Retinal pigment epithelial cell (primary cell): ENCODE results near the gene DUSP16.

ENCODE experiments used
- DNase-seq: peaks from one replicate; pipeline ENCODE4 v3.0.0-alpha.2; 2010; ENCODE audit warnings: low read depth
- H3K4me3 ChIP-seq: 2 replicates; pipeline ENCODE4 v1.5.1; 2011; ENCODE audit warnings: mild to moderate bottlenecking, low read length, control low read depth, moderate library complexity
- TF ChIP-seq, protein P1 (sequence below): conservative IDR thresholded peaks from 2 replicates; pipeline ENCODE4 v1.5.1; 2011; ENCODE audit warnings: low read depth, low read length, control low read depth, inconsistent platforms

Gene DUSP16

DNA sequence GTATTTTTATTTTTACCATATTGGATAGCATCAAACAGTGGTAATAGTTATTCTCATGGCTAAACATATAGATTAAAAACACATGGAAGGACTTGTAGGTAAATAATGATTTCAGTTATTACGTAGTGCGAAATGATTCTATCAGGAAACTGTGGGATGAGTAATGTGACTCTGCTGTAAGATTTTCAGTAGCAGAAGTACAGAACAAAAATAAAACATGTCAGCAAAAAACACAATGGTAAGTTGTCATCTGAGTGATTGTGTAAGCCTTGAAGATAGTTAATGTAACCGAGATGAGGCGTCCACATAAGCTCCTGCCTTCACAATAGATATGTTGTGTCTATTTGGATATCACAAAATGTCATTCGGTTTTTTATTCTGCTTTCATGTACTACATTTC, 106.0 kb downstream of the DUSP16 start:
- DNase-seq = no peak
- H3K4me3 ChIP-seq = no peak overlapping the region
- TF ChIP-seq, protein P1, sequence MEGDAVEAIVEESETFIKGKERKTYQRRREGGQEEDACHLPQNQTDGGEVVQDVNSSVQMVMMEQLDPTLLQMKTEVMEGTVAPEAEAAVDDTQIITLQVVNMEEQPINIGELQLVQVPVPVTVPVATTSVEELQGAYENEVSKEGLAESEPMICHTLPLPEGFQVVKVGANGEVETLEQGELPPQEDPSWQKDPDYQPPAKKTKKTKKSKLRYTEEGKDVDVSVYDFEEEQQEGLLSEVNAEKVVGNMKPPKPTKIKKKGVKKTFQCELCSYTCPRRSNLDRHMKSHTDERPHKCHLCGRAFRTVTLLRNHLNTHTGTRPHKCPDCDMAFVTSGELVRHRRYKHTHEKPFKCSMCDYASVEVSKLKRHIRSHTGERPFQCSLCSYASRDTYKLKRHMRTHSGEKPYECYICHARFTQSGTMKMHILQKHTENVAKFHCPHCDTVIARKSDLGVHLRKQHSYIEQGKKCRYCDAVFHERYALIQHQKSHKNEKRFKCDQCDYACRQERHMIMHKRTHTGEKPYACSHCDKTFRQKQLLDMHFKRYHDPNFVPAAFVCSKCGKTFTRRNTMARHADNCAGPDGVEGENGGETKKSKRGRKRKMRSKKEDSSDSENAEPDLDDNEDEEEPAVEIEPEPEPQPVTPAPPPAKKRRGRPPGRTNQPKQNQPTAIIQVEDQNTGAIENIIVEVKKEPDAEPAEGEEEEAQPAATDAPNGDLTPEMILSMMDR = no peak

DNA sequence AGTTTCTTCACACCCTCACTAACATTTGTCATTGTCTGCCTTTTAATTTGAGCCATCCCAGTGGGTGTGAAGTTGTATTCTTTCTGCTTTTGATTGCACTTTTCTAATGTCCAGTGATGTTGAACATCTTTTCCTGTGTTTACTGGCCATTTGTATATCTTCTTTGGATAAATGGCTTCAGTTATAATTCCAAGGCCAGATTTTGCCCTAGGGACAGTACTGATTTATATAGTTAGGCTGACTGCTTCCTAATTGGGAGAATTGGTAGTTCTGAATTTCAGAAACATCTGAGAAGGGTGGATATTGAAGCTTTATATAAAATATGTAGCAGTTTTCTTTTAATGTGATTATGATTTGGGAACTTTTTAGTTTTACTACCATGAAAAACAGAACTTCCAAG, 108.3 kb downstream of the DUSP16 start:
- no peak overlapping the region for H3K4me3 ChIP-seq
- TF ChIP-seq, protein P1 = no peak
- no peak for DNase-seq

GRCh38 chr12:12453635-12454034, 109.0 kb downstream of the DUSP16 start:
- TF ChIP-seq, protein P1 = no peak
- DNase-seq = no peak
- H3K4me3 ChIP-seq = no peak overlapping the region

DNA sequence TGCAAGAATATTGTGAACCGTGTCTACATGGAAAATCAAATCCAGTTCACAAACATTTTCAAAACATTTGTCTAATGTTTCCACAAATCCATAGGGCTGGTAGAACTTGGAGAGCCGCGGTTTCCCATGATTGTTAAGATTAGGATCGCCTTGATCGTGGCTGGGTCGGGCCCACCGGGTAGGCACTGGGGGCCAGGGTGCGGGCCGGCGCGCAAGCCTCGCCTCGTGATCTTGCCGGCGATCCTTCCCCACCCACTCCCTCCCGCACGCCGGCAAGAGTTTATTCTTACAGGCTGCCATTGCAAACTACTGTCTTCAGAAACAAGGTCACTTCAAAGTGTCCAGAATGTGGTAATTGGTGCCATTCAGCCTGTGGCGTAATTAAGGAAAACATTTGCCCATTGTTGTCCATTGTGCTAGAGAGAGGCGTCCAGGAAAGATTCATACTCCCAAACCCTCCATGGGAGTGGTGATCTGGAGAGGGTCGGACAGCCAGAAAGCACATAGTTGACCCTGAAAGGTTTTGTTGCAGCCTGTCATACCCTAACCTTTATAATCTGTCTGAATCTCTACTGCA, 110.2 kb downstream of the DUSP16 start:
- TF ChIP-seq, protein P1 = no peak
- DNase-seq = no peak
- no peak overlapping the region for H3K4me3 ChIP-seq

GRCh38 chr12:12451098-12451497, 111.6 kb downstream of the DUSP16 start:
- no peak for DNase-seq
- no peak overlapping the region for H3K4me3 ChIP-seq
- TF ChIP-seq, protein P1 = no peak

GRCh38 chr12:12450043-12450471, 112.6 kb downstream of the DUSP16 start:
- DNase-seq = no peak
- TF ChIP-seq, protein P1 = no peak

GRCh38 chr12:12449533-12450025, 113.1 kb downstream of the DUSP16 start:
- DNase-seq = no peak

More at GRCh38 chr12:12450043-12450471, 112.6 kb downstream of the DUSP16 start:
- no peak overlapping the region for H3K4me3 ChIP-seq

More at GRCh38 chr12:12449533-12450025, 113.1 kb downstream of the DUSP16 start:
- no peak overlapping the region for H3K4me3 ChIP-seq
- TF ChIP-seq, protein P1 = no peak
